Epidermal melanocyte (primary cell): ENCODE results near the gene APOA4.
A peak's percentile ranks its signal among the peaks of the same experiment; 100 is the strongest.

Source experiments
- DNase-seq: peaks from one replicate; pipeline ENCODE4 v3.0.0; 2011; ENCODE audit warnings: low spot score; ENCODE audit not compliant: insufficient read length

APOA4 gene

GRCh38 chr11:116778556-116778955 lies 44.5 kb downstream of the APOA4 start:
- DNase-seq, result no peak

- no peak for DNase-seq
Observed at GRCh38 chr11:116777056-116777455, 46.0 kb downstream of the APOA4 start.

GRCh38 chr11:116776522-116776984 lies 46.6 kb downstream of the APOA4 start:
- no peak for DNase-seq

DNA sequence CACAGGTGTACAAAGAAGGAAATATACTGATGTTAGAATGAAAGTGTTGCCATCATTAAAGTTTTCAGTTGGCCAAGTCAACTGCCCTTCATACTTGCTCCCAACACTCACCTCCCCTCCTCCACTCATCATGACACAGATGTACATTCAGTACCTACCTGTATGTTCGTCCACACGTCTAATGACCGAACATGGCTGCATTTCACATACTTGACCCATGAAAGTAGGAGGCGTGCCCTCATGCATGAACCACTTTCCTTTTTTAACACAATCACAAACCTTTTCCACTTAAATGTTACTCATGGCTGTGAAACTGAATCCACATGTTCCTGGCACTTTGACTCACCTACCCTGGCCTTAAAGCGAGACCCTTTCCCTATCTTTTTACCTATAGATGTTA lies 47.1 kb downstream of the APOA4 start:
- no peak for DNase-seq

DNA sequence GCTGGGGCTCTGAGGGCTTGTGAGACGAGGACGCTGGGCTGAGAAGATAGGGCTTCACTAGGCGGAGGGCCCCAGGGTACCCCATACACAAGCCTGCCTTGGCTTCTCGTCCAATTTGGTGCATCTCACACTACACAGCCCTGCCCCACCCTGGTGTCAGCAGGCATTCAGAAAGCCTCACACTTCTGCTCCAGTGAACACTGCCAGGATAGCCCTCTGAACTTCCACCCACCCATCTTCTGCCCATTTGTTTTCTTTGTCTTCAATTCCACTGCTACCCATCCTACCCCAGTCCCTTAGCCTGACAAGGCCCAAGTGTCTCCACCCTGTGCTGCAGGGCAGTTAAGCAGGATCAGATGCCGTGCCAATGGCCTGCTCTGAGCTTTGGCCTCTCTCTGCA lies 48.4 kb downstream of the APOA4 start:
- DNase-seq, result no peak

- no peak for DNase-seq
Observed at GRCh38 chr11:116773203-116774097, 49.7 kb downstream of the APOA4 start.

- DNase-seq, result peak; percentile 76
Observed at GRCh38 chr11:116772443-116773202, 50.5 kb downstream of the APOA4 start, which contains the start of gene BUD13. BUD13 (minus strand) TSS chr11:116772987; CDS start chr11:116772964, 23 bp downstream.

GRCh38 chr11:116771935-116772334 lies 51.2 kb downstream of the APOA4 start:
- DNase-seq, result no peak
